ENCODE data around the gene HACE1. TPM values are rescaled to one million over a fixed set of nuclear protein-coding genes. Genes with fewer than 3 reads are reported as not detected.

Gene HACE1
- total RNA-seq, 1 donor from 2014 or later, result 18.2 TPM

- Mint-ChIP-seq H3K36me3 (ENCODE audit: low read depth) (peaks cover 2% of the 10 kb centered on the region), H3K27ac (ENCODE audit: unreplicated experiment) (no peak overlapping the region), H3K4me3 (ENCODE audit: unreplicated experiment) (no peak overlapping the region), H3K4me1 (ENCODE audit: low read depth) (peaks cover 12% of the 10 kb centered on the region), H3K9me3 (ENCODE audit: low read depth) (peaks cover 3% of the 10 kb centered on the region), H3K27me3 (ENCODE audit: low read depth) (no peaks in the 10 kb centered on the region)
- TF ChIP-seq CTCF (IDR thresholded peaks at IDR 0.05), result no peak
- no peak for DNase-seq (ENCODE audit: low spot score)
Measured at GRCh38 chr6:104714796-104715195, 144.9 kb downstream of the HACE1 start.

GRCh38 chr6:104713982-104714381 lies 145.7 kb downstream of the HACE1 start:
- no peak for TF ChIP-seq CTCF (IDR thresholded peaks at IDR 0.05)
- no peak for DNase-seq (ENCODE audit: low spot score)
- no peaks in the 10 kb centered on the region for H3K27me3 Mint-ChIP-seq (ENCODE audit: low read depth)
- H3K27ac Mint-ChIP-seq (ENCODE audit: unreplicated experiment), result no peak overlapping the region
- no peak overlapping the region for H3K4me3 Mint-ChIP-seq (ENCODE audit: unreplicated experiment)
- H3K4me1 Mint-ChIP-seq (ENCODE audit: low read depth), result peaks cover 17% of the 10 kb centered on the region
- peaks cover 8% of the 10 kb centered on the region for H3K9me3 Mint-ChIP-seq (ENCODE audit: low read depth)
- H3K36me3 Mint-ChIP-seq (ENCODE audit: low read depth), result peaks cover 3% of the 10 kb centered on the region

- H3K4me3 Mint-ChIP-seq (ENCODE audit: unreplicated experiment), result no peak overlapping the region
- no peak overlapping the region for H3K27ac Mint-ChIP-seq (ENCODE audit: unreplicated experiment)
- H3K36me3 Mint-ChIP-seq (ENCODE audit: low read depth), result peaks cover 4% of the 10 kb centered on the region
- TF ChIP-seq CTCF (IDR thresholded peaks at IDR 0.05), result peak; percentile 61
- H3K4me1 Mint-ChIP-seq (ENCODE audit: low read depth), result peaks cover 17% of the 10 kb centered on the region
- peaks cover 10% of the 10 kb centered on the region for H3K9me3 Mint-ChIP-seq (ENCODE audit: low read depth)
- H3K27me3 Mint-ChIP-seq (ENCODE audit: low read depth), result no peaks in the 10 kb centered on the region
- no peak for DNase-seq (ENCODE audit: low spot score)
Measured at GRCh38 chr6:104711371-104711770, 148.3 kb downstream of the HACE1 start.

GRCh38 chr6:104710543-104711335 lies 149.0 kb downstream of the HACE1 start:
- Mint-ChIP-seq H3K4me3 (ENCODE audit: unreplicated experiment) (no peak overlapping the region), H3K4me1 (ENCODE audit: low read depth) (peaks cover 17% of the 10 kb centered on the region), H3K27ac (ENCODE audit: unreplicated experiment) (no peak overlapping the region), H3K36me3 (ENCODE audit: low read depth) (peaks cover 5% of the 10 kb centered on the region), H3K9me3 (ENCODE audit: low read depth) (peaks cover 11% of the 10 kb centered on the region), H3K27me3 (ENCODE audit: low read depth) (no peaks in the 10 kb centered on the region)
- DNase-seq (ENCODE audit: low spot score), result no peak
- no peak for TF ChIP-seq CTCF (IDR thresholded peaks at IDR 0.05)

- DNase-seq (ENCODE audit: low spot score), result no peak
- H3K27me3 Mint-ChIP-seq (ENCODE audit: low read depth), result no peaks in the 10 kb centered on the region
- H3K9me3 Mint-ChIP-seq (ENCODE audit: low read depth), result peaks cover 8% of the 10 kb centered on the region
- H3K36me3 Mint-ChIP-seq (ENCODE audit: low read depth), result peaks cover 3% of the 10 kb centered on the region
- TF ChIP-seq CTCF (IDR thresholded peaks at IDR 0.05), result no peak
- H3K4me3 Mint-ChIP-seq (ENCODE audit: unreplicated experiment), result no peak overlapping the region
- no peak overlapping the region for H3K27ac Mint-ChIP-seq (ENCODE audit: unreplicated experiment)
- H3K4me1 Mint-ChIP-seq (ENCODE audit: low read depth), result peaks cover 29% of the 10 kb centered on the region
Measured at GRCh38 chr6:104705916-104706442, 153.7 kb downstream of the HACE1 start.

All from chondrocyte (in vitro differentiated cells).